Thyroid gland (tissue), 4 donors: ENCODE data around the gene GNL2.

Source experiments
- POLR2A ChIP-seq, 2 donors: fragments of 450-650 bp; IDR thresholded peaks; one replicate each; pipeline ENCODE4 v1.6.1; 2017; ENCODE audit warnings: antibody characterized with exemption in 2 of 2, mild to moderate bottlenecking in 2 of 2, moderate library complexity in 1 of 2
- TF ChIP-seq, protein P1 (sequence below), 6 experiments: fragments of 200-600 bp in 3 of 6; fragments of 450-650 bp in 3 of 6; sonication (generic) in 3 of 6; IDR thresholded peaks; one replicate each; pipeline ENCODE4 v1.5.1; 2016 to 2019; ENCODE audit warnings: antibody characterized with exemption in 6 of 6, mild to moderate bottlenecking in 2 of 6, inconsistent platforms in 1 of 6, moderate library complexity in 1 of 6

GRCh38 chr1:37574834-37575480 is 20.8 kb downstream of the GNL2 start:
- TF ChIP-seq, protein P1, sequence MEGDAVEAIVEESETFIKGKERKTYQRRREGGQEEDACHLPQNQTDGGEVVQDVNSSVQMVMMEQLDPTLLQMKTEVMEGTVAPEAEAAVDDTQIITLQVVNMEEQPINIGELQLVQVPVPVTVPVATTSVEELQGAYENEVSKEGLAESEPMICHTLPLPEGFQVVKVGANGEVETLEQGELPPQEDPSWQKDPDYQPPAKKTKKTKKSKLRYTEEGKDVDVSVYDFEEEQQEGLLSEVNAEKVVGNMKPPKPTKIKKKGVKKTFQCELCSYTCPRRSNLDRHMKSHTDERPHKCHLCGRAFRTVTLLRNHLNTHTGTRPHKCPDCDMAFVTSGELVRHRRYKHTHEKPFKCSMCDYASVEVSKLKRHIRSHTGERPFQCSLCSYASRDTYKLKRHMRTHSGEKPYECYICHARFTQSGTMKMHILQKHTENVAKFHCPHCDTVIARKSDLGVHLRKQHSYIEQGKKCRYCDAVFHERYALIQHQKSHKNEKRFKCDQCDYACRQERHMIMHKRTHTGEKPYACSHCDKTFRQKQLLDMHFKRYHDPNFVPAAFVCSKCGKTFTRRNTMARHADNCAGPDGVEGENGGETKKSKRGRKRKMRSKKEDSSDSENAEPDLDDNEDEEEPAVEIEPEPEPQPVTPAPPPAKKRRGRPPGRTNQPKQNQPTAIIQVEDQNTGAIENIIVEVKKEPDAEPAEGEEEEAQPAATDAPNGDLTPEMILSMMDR (IDR thresholded peaks at IDR 0.05): no peak
- TF ChIP-seq POLR2A (IDR thresholded peaks at IDR 0.05): no peak
